Osteoblast (primary cell): ENCODE results near the gene PRF1. TPM values are rescaled to one million over a fixed set of nuclear protein-coding genes. Genes with fewer than 3 reads are reported as not detected.
A peak's percentile ranks its signal among the peaks of the same experiment; 100 is the strongest.
"Not testable (repeated sequence)": the region's sequence is repeated elsewhere in the genome, so short reads cannot be mapped to it uniquely, and the experiment has no call there.

ENCODE experiments used
- DNase-seq: peaks from one replicate; pipeline ENCODE4 v3.0.0; 2011; ENCODE audit warnings: low spot score, mixed read lengths; ENCODE audit not compliant: insufficient read length; ENCODE audit errors: missing footprints
- H2AFZ ChIP-seq: 2 replicates; pipeline ENCODE4 v1.6.0; 2011; ENCODE audit warnings: mild to moderate bottlenecking, low read length
- H3K27ac ChIP-seq: 2 replicates; pipeline ENCODE4 v1.5.1; 2011; ENCODE audit warnings: mild to moderate bottlenecking, low read depth, low read length, moderate library complexity
- H3K27me3 ChIP-seq: 2 replicates; pipeline ENCODE4 v1.6.0; 2012; ENCODE audit warnings: mild to moderate bottlenecking, control low read depth, inconsistent platforms, low read length, moderate library complexity; ENCODE audit not compliant: insufficient read depth
- H3K36me3 ChIP-seq: 2 replicates; pipeline ENCODE4 v1.5.1; 2011; ENCODE audit warnings: mild to moderate bottlenecking, low read length, control low read depth, moderate library complexity; ENCODE audit not compliant: insufficient read depth
- H3K4me1 ChIP-seq: 2 replicates; pipeline ENCODE4 v1.5.1; 2011; ENCODE audit warnings: mild to moderate bottlenecking, low read length, control low read depth, moderate library complexity; ENCODE audit not compliant: insufficient read depth
- H3K4me2 ChIP-seq: 2 replicates; pipeline ENCODE4 v1.6.0; 2011; ENCODE audit warnings: mild to moderate bottlenecking, low read length; ENCODE audit not compliant: insufficient read depth
- H3K4me3 ChIP-seq: fragments of 200-600 bp; sonication (generic); 3 replicates; pipeline ENCODE4 v1.5.1; 2012; ENCODE audit warnings: mild to moderate bottlenecking, low read length, inconsistent platforms; ENCODE audit not compliant: insufficient read depth
- H3K79me2 ChIP-seq: 2 replicates; pipeline ENCODE4 v1.6.0; 2012; ENCODE audit warnings: mild to moderate bottlenecking, low read length, control low read depth, inconsistent platforms; ENCODE audit not compliant: insufficient read depth
- H3K9me3 ChIP-seq: 2 replicates; pipeline ENCODE4 v1.5.1; 2011; ENCODE audit warnings: low read depth, low read length, control low read depth
- H4K20me1 ChIP-seq: 2 replicates; pipeline ENCODE4 v1.6.0; 2012; ENCODE audit warnings: mild to moderate bottlenecking, low read length, control low read depth; ENCODE audit not compliant: insufficient read depth
- total RNA-seq: library from RNA; depleted of rRNA; stranded (reverse); fragments of >200 nt; gene quantifications from 2 replicates; pipeline ENCODE4 v1.2.3, GENCODE V29; 2012
- TF ChIP-seq, protein P1 (sequence below): IDR thresholded peaks from 2 replicates; pipeline ENCODE4 v1.5.1; 2011; ENCODE audit warnings: mild to moderate bottlenecking, low read depth, low read length, moderate library complexity; ENCODE audit errors: extremely low read depth

Gene PRF1
- total RNA-seq, 1 donor, result not detected

DNA sequence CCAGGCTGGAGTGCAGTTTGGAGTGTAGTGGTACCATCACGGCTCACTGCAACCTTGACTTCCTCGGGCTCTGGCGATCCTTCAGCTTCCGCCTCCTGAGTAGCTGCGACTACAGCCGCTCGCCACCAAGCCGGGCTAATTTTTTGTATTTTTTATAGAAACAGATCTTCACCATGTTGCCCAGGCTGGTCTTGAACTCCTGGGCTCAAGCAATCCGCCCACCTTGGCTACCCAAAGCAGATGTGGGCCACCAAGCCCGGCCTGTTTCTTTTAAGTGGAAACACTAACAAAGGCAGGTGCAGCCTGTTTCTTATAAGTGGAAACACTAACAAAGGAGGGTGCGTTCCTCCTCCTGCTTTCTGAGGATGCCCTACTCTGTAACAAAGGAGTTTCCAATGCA, 18.2 kb downstream of the PRF1 start:
- H3K4me1 ChIP-seq, result no peaks in the 10 kb centered on the region
- no peak overlapping the region for H3K27ac ChIP-seq
- no peaks in the 10 kb centered on the region for H3K9me3 ChIP-seq
- no peak for DNase-seq
- no peaks in the 10 kb centered on the region for H3K36me3 ChIP-seq
- H3K79me2 ChIP-seq, result no peaks in the 10 kb centered on the region
- no peak overlapping the region for H3K4me2 ChIP-seq
- no peak overlapping the region for H3K4me3 ChIP-seq
- peaks cover 11% of the 10 kb centered on the region for H3K27me3 ChIP-seq
- TF ChIP-seq, protein P1, sequence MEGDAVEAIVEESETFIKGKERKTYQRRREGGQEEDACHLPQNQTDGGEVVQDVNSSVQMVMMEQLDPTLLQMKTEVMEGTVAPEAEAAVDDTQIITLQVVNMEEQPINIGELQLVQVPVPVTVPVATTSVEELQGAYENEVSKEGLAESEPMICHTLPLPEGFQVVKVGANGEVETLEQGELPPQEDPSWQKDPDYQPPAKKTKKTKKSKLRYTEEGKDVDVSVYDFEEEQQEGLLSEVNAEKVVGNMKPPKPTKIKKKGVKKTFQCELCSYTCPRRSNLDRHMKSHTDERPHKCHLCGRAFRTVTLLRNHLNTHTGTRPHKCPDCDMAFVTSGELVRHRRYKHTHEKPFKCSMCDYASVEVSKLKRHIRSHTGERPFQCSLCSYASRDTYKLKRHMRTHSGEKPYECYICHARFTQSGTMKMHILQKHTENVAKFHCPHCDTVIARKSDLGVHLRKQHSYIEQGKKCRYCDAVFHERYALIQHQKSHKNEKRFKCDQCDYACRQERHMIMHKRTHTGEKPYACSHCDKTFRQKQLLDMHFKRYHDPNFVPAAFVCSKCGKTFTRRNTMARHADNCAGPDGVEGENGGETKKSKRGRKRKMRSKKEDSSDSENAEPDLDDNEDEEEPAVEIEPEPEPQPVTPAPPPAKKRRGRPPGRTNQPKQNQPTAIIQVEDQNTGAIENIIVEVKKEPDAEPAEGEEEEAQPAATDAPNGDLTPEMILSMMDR, result no peak
- H2AFZ ChIP-seq, result no peak overlapping the region
- H4K20me1 ChIP-seq, result no peaks in the 10 kb centered on the region

DNA sequence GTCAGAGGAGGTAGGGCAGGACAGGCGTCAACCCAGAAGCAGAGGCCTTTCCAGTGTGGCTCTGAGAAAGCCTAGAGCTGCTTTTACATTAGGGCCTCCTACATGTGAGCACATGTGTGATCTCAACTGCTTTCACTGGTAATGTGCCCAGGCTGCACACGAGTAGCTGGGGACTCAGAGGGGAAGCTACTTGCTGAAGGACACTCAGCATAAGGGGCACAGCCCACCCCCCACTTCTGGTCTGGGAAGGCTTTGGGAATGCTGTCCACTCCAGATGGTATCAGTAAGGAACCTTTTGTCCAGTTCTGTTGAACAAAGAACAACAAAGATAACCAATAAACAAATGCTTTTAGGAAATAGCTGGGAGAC, 18.9 kb downstream of the PRF1 start:
- Histone ChIP-seq H3K4me2 (no peak overlapping the region), H3K27ac (no peak overlapping the region), H3K79me2 (no peaks in the 10 kb centered on the region), H3K36me3 (no peaks in the 10 kb centered on the region), H3K27me3 (peaks cover 11% of the 10 kb centered on the region), H3K4me1 (peaks cover 1% of the 10 kb centered on the region), H4K20me1 (no peaks in the 10 kb centered on the region), H3K9me3 (no peaks in the 10 kb centered on the region), H2AFZ (no peak overlapping the region), H3K4me3 (no peak overlapping the region)
- DNase-seq, result peak; percentile 78
- TF ChIP-seq, protein P1, result no peak

DNA sequence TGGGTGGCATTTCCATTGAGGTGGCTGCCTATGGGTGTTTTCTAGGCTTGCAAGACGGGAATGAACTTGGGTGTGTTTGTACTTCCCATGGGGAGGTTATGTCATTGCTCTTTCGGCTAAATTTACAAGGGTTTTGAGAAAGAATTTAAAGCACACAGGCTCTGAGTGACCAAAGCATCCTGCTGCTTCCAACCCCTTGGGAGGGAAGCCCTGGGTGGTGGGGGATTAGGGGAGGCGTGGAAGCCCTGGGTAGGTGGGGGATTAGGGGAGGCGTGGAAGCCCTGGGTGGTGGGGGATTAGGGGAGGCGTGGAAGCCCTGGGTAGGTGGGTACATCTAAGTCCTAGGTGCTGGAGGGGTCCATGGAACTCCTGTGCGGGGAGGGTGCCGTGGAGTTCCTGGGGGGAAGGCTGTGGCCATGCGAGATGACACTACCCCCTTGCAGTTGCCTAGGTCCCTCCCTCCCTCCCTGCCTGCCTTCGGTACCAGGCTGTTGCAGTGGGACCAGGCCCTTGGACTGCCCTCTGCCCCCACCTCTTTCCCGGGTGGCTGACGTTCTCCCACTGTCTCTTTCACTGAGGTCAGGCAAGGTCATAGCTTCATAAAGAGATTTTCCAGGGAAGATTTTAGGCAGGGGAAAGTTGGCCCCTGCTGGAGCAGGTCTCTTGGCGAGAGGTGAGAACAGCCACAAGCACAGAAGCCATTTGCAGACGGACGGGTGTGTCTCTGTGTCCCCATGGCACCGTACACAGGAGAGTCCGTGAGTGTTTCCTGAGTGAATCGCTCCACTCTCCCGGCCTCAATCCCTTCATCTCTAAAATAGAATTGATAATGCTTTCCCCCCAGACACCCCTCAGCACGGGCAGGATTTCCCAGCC, 19.5 kb downstream of the PRF1 start:
- Histone ChIP-seq H3K4me1 (peaks cover 7% of the 10 kb centered on the region), H2AFZ (no peak overlapping the region), H3K36me3 (no peaks in the 10 kb centered on the region), H3K9me3 (no peaks in the 10 kb centered on the region), H4K20me1 (no peaks in the 10 kb centered on the region), H3K79me2 (no peaks in the 10 kb centered on the region), H3K4me3 (no peak overlapping the region), H3K4me2 (no peak overlapping the region), H3K27me3 (peaks cover 8% of the 10 kb centered on the region), H3K27ac (no peak overlapping the region)
- no peak for DNase-seq
- TF ChIP-seq, protein P1, result no peak

DNA sequence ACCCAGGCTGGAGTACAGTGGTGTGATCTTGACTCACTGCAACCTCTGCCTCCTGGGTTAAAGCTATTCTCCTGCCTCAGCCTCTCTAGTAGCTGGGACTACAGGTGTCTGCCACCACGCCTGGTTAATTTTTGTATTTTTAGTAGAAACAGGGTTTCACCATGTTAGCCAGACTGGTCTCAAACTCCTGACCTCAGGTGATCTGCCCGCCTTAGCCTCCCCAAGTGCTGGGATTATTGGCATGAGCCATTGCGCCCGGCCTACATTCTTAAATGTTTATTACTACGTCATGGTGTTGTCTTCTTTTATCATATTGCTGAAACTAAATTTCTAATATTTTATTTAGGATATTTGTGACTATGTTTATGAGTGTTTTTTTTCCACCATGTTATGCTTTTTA, 21.4 kb downstream of the PRF1 start:
- not testable (repeated sequence) for H3K4me2 ChIP-seq, H3K4me3 ChIP-seq, H3K27ac ChIP-seq, H3K36me3 ChIP-seq, DNase-seq, H3K9me3 ChIP-seq, H3K27me3 ChIP-seq, H3K79me2 ChIP-seq, H4K20me1 ChIP-seq, H2AFZ ChIP-seq
- peaks cover 21% of the 10 kb centered on the region for H3K4me1 ChIP-seq
